Panc1 (cell line): Measurements from ENCODE around the gene CAPN15. TPM values are rescaled to one million over a fixed set of nuclear protein-coding genes. Genes with fewer than 3 reads are reported as not detected.
A peak's percentile ranks its signal among the peaks of the same experiment; 100 is the strongest.

Experiments used
- ATAC-seq: fragments of 200-7000 bp; cut with Tn5 transposase; 2 replicates; pipeline ENCODE4 v1.9.1; 2020; ENCODE audit warnings: mild to moderate bottlenecking, moderate library complexity
- BruUV-seq: library from RNA; stranded (reverse); fragments of 400-500 nt; replicated peaks from 2 replicates; lab custom pipeline; 2021; lab: Mats Ljungman, UMichigan
- CTCF ChIA-PET: fragments of 300-600 bp; sonication (Branson Sonifier 250); formaldehyde crosslinking; loops from one replicate; lab custom pipeline; 2022; ENCODE audit warnings: antibody characterized with exemption; lab: Charles Lee
- POLR2A ChIA-PET: fragments of 300-600 bp; sonication (Branson Sonifier 250); formaldehyde crosslinking; loops from one replicate; lab custom pipeline; 2022; ENCODE audit warnings: antibody characterized with exemption; lab: Charles Lee
- DNase-seq: peaks from one replicate; pipeline ENCODE4 v3.0.0-alpha.2; 2010; ENCODE audit warnings: low read depth, low spot score
- H3K27ac ChIP-seq: 2 replicates; pipeline ENCODE4 v1.5.1; 2011; ENCODE audit warnings: mild to moderate bottlenecking, low read length, inconsistent platforms
- H3K27me3 ChIP-seq: fragments of 200-500 bp; sonication (Bioruptor generic); 2 replicates; pipeline ENCODE4 v1.6.0; 2014; ENCODE audit warnings: low read length, inconsistent platforms; ENCODE audit not compliant: control insufficient read depth, insufficient read depth
- H3K36me3 ChIP-seq: fragments of 200-500 bp; sonication (Bioruptor generic); 2 replicates; pipeline ENCODE4 v1.5.1; 2014; ENCODE audit warnings: inconsistent platforms, mild to moderate bottlenecking, low read length, moderate library complexity; ENCODE audit not compliant: control insufficient read depth, insufficient read depth
- H3K4me1 ChIP-seq: 2 replicates; pipeline ENCODE4 v1.5.1; 2011; ENCODE audit warnings: inconsistent platforms, mild to moderate bottlenecking, low read length, moderate library complexity; ENCODE audit not compliant: control insufficient read depth, insufficient read depth
- H3K4me3 ChIP-seq, 2 experiments: 2 replicates each; pipeline ENCODE4 v1.5.1; 2011 to 2012; ENCODE audit warnings: low read depth in 2 of 2, low read length in 2 of 2, mild to moderate bottlenecking in 2 of 2, inconsistent platforms in 1 of 2, moderate library complexity in 1 of 2
- H3K9me3 ChIP-seq: fragments of 200-500 bp; sonication (Bioruptor generic); 2 replicates; pipeline ENCODE4 v1.5.1; 2014; ENCODE audit warnings: low read depth, mild to moderate bottlenecking, inconsistent platforms, low read length, moderate library complexity; ENCODE audit not compliant: control insufficient read depth, insufficient read depth
- POLR2AphosphoS5 ChIP-seq: IDR thresholded peaks from 2 replicates; pipeline ENCODE4 v1.6.1; 2012; ENCODE audit warnings: mild to moderate bottlenecking, low read depth, low read length, moderate library complexity
- SIN3A ChIP-seq: IDR thresholded peaks from 2 replicates; pipeline ENCODE4 v1.6.1; 2012; ENCODE audit warnings: low read depth, mild to moderate bottlenecking, low read length, moderate library complexity, borderline replicate concordance; ENCODE audit not compliant: insufficient read depth
- TCF7L2 ChIP-seq: IDR thresholded peaks from 2 replicates; pipeline ENCODE4 v1.6.1; 2011; ENCODE audit warnings: mild to moderate bottlenecking, low read depth, low read length, inconsistent platforms
- in situ Hi-C: cut with HindIII; loops from 2 replicates; pipeline ENCODE4 v1.10.0; 2016; ENCODE audit warnings: low sequenced_read_pairs, low pct_unique_long_range_greater_than_20kb
- intact Hi-C: fragments of 100-400 bp; cut with micrococcal nuclease; formaldehyde crosslinking; loops from one replicate; pipeline ENCODE4 v1.10.0; 2022; ENCODE audit not compliant: unreplicated experiment
- total RNA-seq: library from RNA; stranded (reverse); gene quantifications from one replicate; pipeline ENCODE4 v1.2.1, GENCODE V29; 2021; ENCODE audit not compliant: unreplicated experiment
- TF ChIP-seq, protein P1 (sequence below), 2 experiments: IDR thresholded peaks; 2 replicates each; pipeline ENCODE4 v1.6.1; 2011 to 2012; ENCODE audit warnings: low read depth in 2 of 2, control low read depth in 1 of 2, low read length in 1 of 2, mild to moderate bottlenecking in 1 of 2, moderate library complexity in 1 of 2; ENCODE audit not compliant: insufficient read depth in 1 of 2
- TF ChIP-seq, protein P2 (sequence below): fragments of 450-650 bp; IDR thresholded peaks from 2 replicates; pipeline ENCODE4 v1.5.1; 2017; ENCODE audit warnings: mild to moderate bottlenecking

Gene CAPN15
- total RNA-seq, 1 experiment from 2014 or later, result 78.5 TPM

DNA sequence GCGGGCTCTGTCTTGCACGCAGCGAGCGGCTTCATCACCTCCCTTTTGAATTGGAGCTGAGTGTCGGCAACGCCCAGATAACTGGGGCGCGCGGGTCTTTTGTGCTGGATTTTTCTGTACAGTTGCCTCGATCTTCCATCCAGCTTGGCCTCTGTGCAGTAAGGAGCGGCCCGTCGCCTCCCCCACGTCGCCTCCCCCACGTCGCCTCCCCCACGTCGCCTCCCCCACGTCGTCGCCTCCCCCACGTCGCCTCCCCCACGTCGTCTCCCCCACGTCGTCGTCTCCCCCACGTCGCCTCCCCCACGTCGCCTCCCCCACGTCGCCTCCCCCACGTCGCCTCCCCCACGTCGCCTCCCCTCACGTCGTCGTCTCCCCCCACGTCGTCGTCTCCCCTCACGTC, 17.0 kb downstream of the CAPN15 start:
- TF ChIP-seq POLR2AphosphoS5, result no peak
- no peak for TF ChIP-seq SIN3A
- TF ChIP-seq, protein P1, sequence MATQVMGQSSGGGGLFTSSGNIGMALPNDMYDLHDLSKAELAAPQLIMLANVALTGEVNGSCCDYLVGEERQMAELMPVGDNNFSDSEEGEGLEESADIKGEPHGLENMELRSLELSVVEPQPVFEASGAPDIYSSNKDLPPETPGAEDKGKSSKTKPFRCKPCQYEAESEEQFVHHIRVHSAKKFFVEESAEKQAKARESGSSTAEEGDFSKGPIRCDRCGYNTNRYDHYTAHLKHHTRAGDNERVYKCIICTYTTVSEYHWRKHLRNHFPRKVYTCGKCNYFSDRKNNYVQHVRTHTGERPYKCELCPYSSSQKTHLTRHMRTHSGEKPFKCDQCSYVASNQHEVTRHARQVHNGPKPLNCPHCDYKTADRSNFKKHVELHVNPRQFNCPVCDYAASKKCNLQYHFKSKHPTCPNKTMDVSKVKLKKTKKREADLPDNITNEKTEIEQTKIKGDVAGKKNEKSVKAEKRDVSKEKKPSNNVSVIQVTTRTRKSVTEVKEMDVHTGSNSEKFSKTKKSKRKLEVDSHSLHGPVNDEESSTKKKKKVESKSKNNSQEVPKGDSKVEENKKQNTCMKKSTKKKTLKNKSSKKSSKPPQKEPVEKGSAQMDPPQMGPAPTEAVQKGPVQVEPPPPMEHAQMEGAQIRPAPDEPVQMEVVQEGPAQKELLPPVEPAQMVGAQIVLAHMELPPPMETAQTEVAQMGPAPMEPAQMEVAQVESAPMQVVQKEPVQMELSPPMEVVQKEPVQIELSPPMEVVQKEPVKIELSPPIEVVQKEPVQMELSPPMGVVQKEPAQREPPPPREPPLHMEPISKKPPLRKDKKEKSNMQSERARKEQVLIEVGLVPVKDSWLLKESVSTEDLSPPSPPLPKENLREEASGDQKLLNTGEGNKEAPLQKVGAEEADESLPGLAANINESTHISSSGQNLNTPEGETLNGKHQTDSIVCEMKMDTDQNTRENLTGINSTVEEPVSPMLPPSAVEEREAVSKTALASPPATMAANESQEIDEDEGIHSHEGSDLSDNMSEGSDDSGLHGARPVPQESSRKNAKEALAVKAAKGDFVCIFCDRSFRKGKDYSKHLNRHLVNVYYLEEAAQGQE (IDR thresholded peaks at IDR 0.05; ENCODE audit: insufficient read depth in 1 of 2, low read depth in 2 of 2, low read length in 1 of 2), result no peak
- no peak for TF ChIP-seq TCF7L2
- TF ChIP-seq, protein P2, sequence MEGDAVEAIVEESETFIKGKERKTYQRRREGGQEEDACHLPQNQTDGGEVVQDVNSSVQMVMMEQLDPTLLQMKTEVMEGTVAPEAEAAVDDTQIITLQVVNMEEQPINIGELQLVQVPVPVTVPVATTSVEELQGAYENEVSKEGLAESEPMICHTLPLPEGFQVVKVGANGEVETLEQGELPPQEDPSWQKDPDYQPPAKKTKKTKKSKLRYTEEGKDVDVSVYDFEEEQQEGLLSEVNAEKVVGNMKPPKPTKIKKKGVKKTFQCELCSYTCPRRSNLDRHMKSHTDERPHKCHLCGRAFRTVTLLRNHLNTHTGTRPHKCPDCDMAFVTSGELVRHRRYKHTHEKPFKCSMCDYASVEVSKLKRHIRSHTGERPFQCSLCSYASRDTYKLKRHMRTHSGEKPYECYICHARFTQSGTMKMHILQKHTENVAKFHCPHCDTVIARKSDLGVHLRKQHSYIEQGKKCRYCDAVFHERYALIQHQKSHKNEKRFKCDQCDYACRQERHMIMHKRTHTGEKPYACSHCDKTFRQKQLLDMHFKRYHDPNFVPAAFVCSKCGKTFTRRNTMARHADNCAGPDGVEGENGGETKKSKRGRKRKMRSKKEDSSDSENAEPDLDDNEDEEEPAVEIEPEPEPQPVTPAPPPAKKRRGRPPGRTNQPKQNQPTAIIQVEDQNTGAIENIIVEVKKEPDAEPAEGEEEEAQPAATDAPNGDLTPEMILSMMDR, result no peak
- CTCF ChIA-PET, result no interaction called here
- H3K27me3 ChIP-seq, result no peaks in the 10 kb centered on the region
- ATAC-seq (no peak), DNase-seq (no peak)
- H3K36me3 ChIP-seq, result no peaks in the 10 kb centered on the region
- intact Hi-C loops, result no loop called here
- in situ Hi-C loops, result no loop called here
- no peak overlapping the region for H3K4me3 ChIP-seq
- BruUV-seq, result no TSS peak
- no peak overlapping the region for H3K27ac ChIP-seq
- H3K9me3 ChIP-seq, result no peaks in the 10 kb centered on the region
- H3K4me1 ChIP-seq, result 0 out of 2 replicates have a peak, but pooled peaks cover 3% of the 10 kb centered on the region
- POLR2A ChIA-PET, result no interaction called here

DNA sequence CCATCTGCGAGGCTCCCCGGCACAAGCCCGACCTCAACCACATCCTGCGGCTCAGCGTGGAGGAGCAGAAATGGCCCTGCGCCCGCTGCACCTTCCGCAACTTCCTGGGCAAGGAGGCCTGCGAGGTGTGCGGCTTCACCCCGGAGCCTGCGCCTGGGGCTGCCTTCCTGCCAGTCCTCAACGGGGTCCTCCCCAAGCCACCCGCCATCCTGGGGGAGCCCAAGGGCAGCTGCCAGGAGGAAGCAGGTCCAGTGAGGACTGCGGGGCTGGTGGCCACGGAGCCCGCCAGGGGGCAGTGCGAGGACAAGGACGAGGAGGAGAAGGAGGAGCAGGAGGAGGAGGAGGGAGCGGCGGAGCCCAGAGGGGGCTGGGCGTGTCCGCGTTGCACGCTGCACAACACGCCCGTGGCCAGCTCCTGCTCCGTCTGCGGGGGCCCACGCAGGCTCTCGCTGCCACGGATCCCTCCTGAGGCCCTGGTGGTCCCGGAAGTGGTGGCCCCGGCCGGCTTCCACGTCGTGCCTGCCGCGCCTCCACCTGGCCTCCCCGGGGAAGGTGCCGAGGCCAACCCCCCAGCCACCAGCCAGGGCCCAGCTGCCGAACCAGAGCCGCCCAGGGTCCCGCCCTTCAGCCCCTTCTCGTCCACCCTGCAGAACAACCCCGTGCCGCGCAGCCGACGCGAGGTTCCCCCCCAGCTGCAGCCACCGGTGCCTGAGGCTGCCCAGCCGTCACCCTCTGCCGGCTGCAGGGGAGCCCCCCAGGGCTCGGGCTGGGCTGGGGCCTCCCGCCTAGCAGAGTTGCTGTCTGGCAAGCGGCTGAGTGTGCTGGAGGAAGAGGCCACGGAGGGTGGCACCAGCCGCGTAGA, 19.6 kb downstream of the CAPN15 start:
- in situ Hi-C loops, result no loop called here
- no peaks in the 10 kb centered on the region for H3K36me3 ChIP-seq
- intact Hi-C loops, result no loop called here
- H3K27ac ChIP-seq, result no peak overlapping the region
- DNase-seq, result no peak
- 0 out of 2 replicates have a peak, but pooled peaks cover 2% of the 10 kb centered on the region for H3K4me1 ChIP-seq
- H3K4me3 ChIP-seq, result no peak overlapping the region
- no peak for TF ChIP-seq TCF7L2
- TF ChIP-seq, protein P2, result peak; percentile 83
- ChIA-PET CTCF (no interaction called here), POLR2A (no interaction called here)
- ATAC-seq, result peak; percentile 77
- no TSS peak for BruUV-seq
- no peaks in the 10 kb centered on the region for H3K9me3 ChIP-seq
- no peaks in the 10 kb centered on the region for H3K27me3 ChIP-seq
